Measurements from ENCODE around the gene UBA6. TPM values are rescaled to one million over a fixed set of nuclear protein-coding genes. Genes with fewer than 3 reads are reported as not detected.

Gene UBA6
- total RNA-seq, 4 donors from 2014 or later = 49.4 to 81.9 (median 56.3) TPM

- TF ChIP-seq EP300 (IDR thresholded peaks at IDR 0.05) (no peak), POLR2AphosphoS5 (IDR thresholded peaks at IDR 0.05) (no peak), POLR2A (IDR thresholded peaks at IDR 0.05) (no peak), CTCF (IDR thresholded peaks at IDR 0.05) (no peak)
- no peaks in the 10 kb centered on the region for H3K36me3 ChIP-seq
- H3K4me3 ChIP-seq = no peak overlapping the region
- no peak for DNase-seq (ENCODE audit: low spot score in 2 of 2)
- no peak overlapping the region for H3K27ac ChIP-seq
- no peaks in the 10 kb centered on the region for H3K27me3 ChIP-seq
- no peaks in the 10 kb centered on the region for H3K9me3 ChIP-seq
- H3K4me1 ChIP-seq = no peaks in the 10 kb centered on the region
Observed at GRCh38 chr4:67573193-67573592, 127.8 kb downstream of the UBA6 start.

GRCh38 chr4:67571975-67572374, 129.0 kb downstream of the UBA6 start:
- Histone ChIP-seq H3K27ac (no peak overlapping the region), H3K36me3 (no peaks in the 10 kb centered on the region), H3K4me1 (no peaks in the 10 kb centered on the region), H3K4me3 (no peak overlapping the region), H3K9me3 (no peaks in the 10 kb centered on the region), H3K27me3 (no peaks in the 10 kb centered on the region)
- DNase-seq (ENCODE audit: low spot score in 2 of 2) = no peak
- WGBS = 46% methylated on average over 1 of the region's 1 CpG
- no peak for TF ChIP-seq POLR2AphosphoS5 (IDR thresholded peaks at IDR 0.05)

- WGBS = 100% methylated on average over 1 of the region's 1 CpG
- Histone ChIP-seq H3K9me3 (no peaks in the 10 kb centered on the region), H3K36me3 (no peaks in the 10 kb centered on the region), H3K4me3 (no peak overlapping the region), H3K4me1 (no peaks in the 10 kb centered on the region), H3K27ac (no peak overlapping the region), H3K27me3 (no peaks in the 10 kb centered on the region)
- TF ChIP-seq POLR2AphosphoS5 (IDR thresholded peaks at IDR 0.05) (no peak), EP300 (IDR thresholded peaks at IDR 0.05) (no peak), CTCF (IDR thresholded peaks at IDR 0.05) (no peak), POLR2A (IDR thresholded peaks at IDR 0.05) (no peak)
- DNase-seq (ENCODE audit: low spot score in 2 of 2) = no peak
Observed at GRCh38 chr4:67570537-67570936, 130.4 kb downstream of the UBA6 start.

- 92% methylated on average over 2 of the region's 2 CpGs for WGBS
- no peaks in the 10 kb centered on the region for H3K36me3 ChIP-seq
Observed at GRCh38 chr4:67568820-67569219, 132.1 kb downstream of the UBA6 start.

GRCh38 chr4:67566335-67566734, 134.6 kb downstream of the UBA6 start:
- Histone ChIP-seq H3K36me3 (no peaks in the 10 kb centered on the region), H3K4me1 (no peaks in the 10 kb centered on the region), H3K27ac (no peak overlapping the region), H3K9me3 (no peaks in the 10 kb centered on the region), H3K4me3 (no peak overlapping the region), H3K27me3 (no peaks in the 10 kb centered on the region)
- WGBS = 98% methylated on average over 3 of the region's 3 CpGs
- TF ChIP-seq POLR2A (IDR thresholded peaks at IDR 0.05) = no peak
- TF ChIP-seq EP300 (IDR thresholded peaks at IDR 0.05) = no peak
- TF ChIP-seq POLR2AphosphoS5 (IDR thresholded peaks at IDR 0.05) = no peak
- no peak for TF ChIP-seq CTCF (IDR thresholded peaks at IDR 0.05)
- DNase-seq (ENCODE audit: low spot score in 2 of 2) = no peak

More at GRCh38 chr4:67568820-67569219, 132.1 kb downstream of the UBA6 start:
- DNase-seq (ENCODE audit: low spot score in 2 of 2) = no peak
- Histone ChIP-seq H3K27me3 (no peaks in the 10 kb centered on the region), H3K4me3 (no peak overlapping the region), H3K27ac (no peak overlapping the region), H3K4me1 (no peaks in the 10 kb centered on the region), H3K9me3 (no peaks in the 10 kb centered on the region)
- TF ChIP-seq CTCF (IDR thresholded peaks at IDR 0.05) (no peak), POLR2AphosphoS5 (IDR thresholded peaks at IDR 0.05) (no peak), POLR2A (IDR thresholded peaks at IDR 0.05) (no peak), EP300 (IDR thresholded peaks at IDR 0.05) (no peak)

GRCh38 chr4:67565284-67565683, 135.7 kb downstream of the UBA6 start:
- DNase-seq (ENCODE audit: low spot score in 2 of 2) = no peak
- H3K4me3 ChIP-seq = no peak overlapping the region
- no peaks in the 10 kb centered on the region for H3K36me3 ChIP-seq

More at GRCh38 chr4:67565284-67565683, 135.7 kb downstream of the UBA6 start:
- H3K27ac ChIP-seq = no peak overlapping the region
- TF ChIP-seq EP300 (IDR thresholded peaks at IDR 0.05) = no peak
- H3K9me3 ChIP-seq = no peaks in the 10 kb centered on the region
- no peaks in the 10 kb centered on the region for H3K27me3 ChIP-seq
- H3K4me1 ChIP-seq = no peaks in the 10 kb centered on the region

Other genes with a start within 250 kb of the UBA6 start
- 10 to 100 TPM; 17.5 to 67.3 (median 22.7) TPM for gene CENPC, start 155.7 kb downstream of the UBA6 start, total RNA-seq
- gene STAP1, start 142.4 kb downstream of the UBA6 start, total RNA-seq = under 1 TPM in 1 of 4 donors, not detected in 3; 0.55 TPM
- gene GNRHR, start 53.2 kb upstream of the UBA6 start, total RNA-seq = not detected
- under 1 TPM in 2 of 4 donors, not detected in 2; 0.72 to 0.73 TPM for gene TMPRSS11D, start 182.8 kb upstream of the UBA6 start, total RNA-seq

Data from suprapubic skin (tissue), 4 donors.